H9 (cell line): ENCODE results near the gene MBIP. TPM values are rescaled to one million over a fixed set of nuclear protein-coding genes. Genes with fewer than 3 reads are reported as not detected.

Experiments used
- DNase-seq: peaks from one replicate; pipeline ENCODE4 v3.0.0-alpha.2; 2017
- H2AFZ ChIP-seq: one replicate; pipeline ENCODE4 v1.6.1; 2013; ENCODE audit warnings: mild to moderate bottlenecking, low read length, control low read depth, moderate library complexity
- H2AK5ac ChIP-seq: 2 replicates; pipeline ENCODE4 v1.6.1; 2013; ENCODE audit warnings: low read length, control low read depth, mixed read lengths; ENCODE audit not compliant: insufficient read length
- H2BK120ac ChIP-seq: one replicate; pipeline ENCODE4 v1.6.1; 2013; ENCODE audit warnings: low read depth, mild to moderate bottlenecking, low read length, control low read depth, inconsistent platforms; ENCODE audit not compliant: poor library complexity, severe bottlenecking
- H2BK12ac ChIP-seq: 2 replicates; pipeline ENCODE4 v1.6.1; 2013; ENCODE audit warnings: low read length, control low read depth, mixed read lengths, low read depth; ENCODE audit not compliant: insufficient read length
- H2BK15ac ChIP-seq: 2 replicates; pipeline ENCODE4 v1.6.1; 2013; ENCODE audit warnings: low read depth, low read length, control low read depth
- H2BK20ac ChIP-seq: one replicate; pipeline ENCODE4 v1.6.1; 2013; ENCODE audit warnings: low read depth, mild to moderate bottlenecking, low read length, control low read depth, inconsistent platforms; ENCODE audit not compliant: poor library complexity, severe bottlenecking
- H2BK5ac ChIP-seq: 2 replicates; pipeline ENCODE4 v1.6.1; 2013; ENCODE audit warnings: low read length, control low read depth, mixed read lengths; ENCODE audit not compliant: insufficient read length
- H3K14ac ChIP-seq: 2 replicates; pipeline ENCODE4 v1.6.1; 2013; ENCODE audit warnings: low read length, control low read depth; ENCODE audit not compliant: insufficient read depth
- H3K18ac ChIP-seq: 2 replicates; pipeline ENCODE4 v1.6.1; 2013; ENCODE audit warnings: low read depth, mild to moderate bottlenecking, mixed read lengths, low read length, control low read depth; ENCODE audit not compliant: insufficient read length
- H3K23ac ChIP-seq: 2 replicates; pipeline ENCODE4 v1.6.1; 2013; ENCODE audit warnings: low read length, control low read depth, mixed read lengths, low read depth; ENCODE audit not compliant: insufficient read length
- H3K23me2 ChIP-seq: 2 replicates; pipeline ENCODE4 v1.6.1; 2013; ENCODE audit warnings: low read depth, mild to moderate bottlenecking, mixed read lengths, low read length, control low read depth; ENCODE audit not compliant: insufficient read length, poor library complexity, severe bottlenecking
- H3K27ac ChIP-seq: 2 replicates; pipeline ENCODE4 v1.5.1; 2013; ENCODE audit warnings: low read length, control low read depth, mixed read lengths, low read depth; ENCODE audit not compliant: insufficient read length
- H3K27me3 ChIP-seq: 2 replicates; pipeline ENCODE4 v1.6.1; 2013; ENCODE audit warnings: low read length, control low read depth, inconsistent platforms; ENCODE audit not compliant: insufficient read depth
- H3K4ac ChIP-seq: 2 replicates; pipeline ENCODE4 v1.6.1; 2013; ENCODE audit warnings: low read depth, mild to moderate bottlenecking, control low read depth, inconsistent platforms, low read length, moderate library complexity
- H3K4me1 ChIP-seq: 2 replicates; pipeline ENCODE4 v1.6.1; 2013; ENCODE audit warnings: low read length, control low read depth, inconsistent platforms; ENCODE audit not compliant: insufficient read depth
- H3K4me2 ChIP-seq: 2 replicates; pipeline ENCODE4 v1.6.1; 2013; ENCODE audit warnings: low read length, control low read depth, mixed read lengths; ENCODE audit not compliant: insufficient read length, insufficient read depth
- H3K56ac ChIP-seq: 2 replicates; pipeline ENCODE4 v1.6.1; 2013; ENCODE audit warnings: low read depth, mild to moderate bottlenecking, mixed read lengths, low read length, control low read depth; ENCODE audit not compliant: insufficient read length
- H3K79me1 ChIP-seq: 2 replicates; pipeline ENCODE4 v1.6.1; 2013; ENCODE audit warnings: low read depth, mild to moderate bottlenecking, moderate library complexity, low read length, control low read depth, inconsistent platforms; ENCODE audit not compliant: insufficient read depth, poor library complexity, severe bottlenecking
- H3K79me2 ChIP-seq: 2 replicates; pipeline ENCODE4 v1.6.1; 2013; ENCODE audit warnings: low read length, control low read depth, inconsistent platforms; ENCODE audit not compliant: insufficient read depth
- H3K9ac ChIP-seq: 2 replicates; pipeline ENCODE4 v1.6.1; 2013; ENCODE audit warnings: low read length, control low read depth, mixed read lengths; ENCODE audit not compliant: insufficient read length; ENCODE audit errors: extremely low read depth
- H3K9me3 ChIP-seq: one replicate; pipeline ENCODE4 v1.6.1; 2013; ENCODE audit warnings: low read depth, low read length, inconsistent platforms; ENCODE audit not compliant: control insufficient read depth
- H3T11ph ChIP-seq: one replicate; pipeline ENCODE4 v1.6.1; 2013; ENCODE audit warnings: mild to moderate bottlenecking, low read length, control low read depth, inconsistent platforms
- H4K20me1 ChIP-seq: one replicate; pipeline ENCODE4 v1.6.1; 2013; ENCODE audit not compliant: control insufficient read depth, insufficient read length, insufficient read depth
- H4K5ac ChIP-seq: 2 replicates; pipeline ENCODE4 v1.6.1; 2013; ENCODE audit warnings: low read depth, mild to moderate bottlenecking, mixed read lengths, low read length, control low read depth; ENCODE audit not compliant: insufficient read length
- H4K8ac ChIP-seq: replicated peaks from 2 replicates; pipeline ENCODE4 v1.6.1; 2013; ENCODE audit warnings: low read length, control low read depth, mixed read lengths, low read depth; ENCODE audit not compliant: insufficient read length
- H4K91ac ChIP-seq: 2 replicates; pipeline ENCODE4 v1.6.1; 2013; ENCODE audit warnings: low read depth, mild to moderate bottlenecking, moderate library complexity, mixed read lengths, low read length, control low read depth; ENCODE audit not compliant: insufficient read length
- H3K27ac Mint-ChIP-seq, 3 experiments: 2 replicates in 2 of 3; 3 replicates in 1 of 3; pipeline ENCODE4 v1.8.0; 2020 to 2021; ENCODE audit warnings: mixed read lengths in 3 of 3, mild to moderate bottlenecking in 1 of 3, moderate library complexity in 1 of 3
- H3K27me3 Mint-ChIP-seq: 2 replicates; pipeline ENCODE4 v1.8.0; 2021; ENCODE audit warnings: low read depth, mild to moderate bottlenecking, moderate library complexity, mixed read lengths
- H3K36me3 Mint-ChIP-seq, 3 experiments: 2 replicates in 2 of 3; 3 replicates in 1 of 3; pipeline ENCODE4 v1.8.0; 2020 to 2021; ENCODE audit warnings: low read depth in 3 of 3, mixed read lengths in 3 of 3; ENCODE audit not compliant: insufficient read depth in 1 of 3
- H3K4me1 Mint-ChIP-seq, 2 experiments: 2 replicates each; pipeline ENCODE4 v1.8.0; 2020; ENCODE audit warnings: mixed read lengths in 2 of 2
- H3K4me3 Mint-ChIP-seq, 2 experiments: 2 replicates in 1 of 2; 3 replicates in 1 of 2; pipeline ENCODE4 v1.8.0; 2020 to 2021; ENCODE audit warnings: mild to moderate bottlenecking in 2 of 2, mixed read lengths in 2 of 2, moderate library complexity in 1 of 2
- H3K9me3 Mint-ChIP-seq, 2 experiments: 2 replicates in 1 of 2; 3 replicates in 1 of 2; pipeline ENCODE4 v1.8.0; 2020; ENCODE audit warnings: mild to moderate bottlenecking in 2 of 2, mixed read lengths in 2 of 2, moderate library complexity in 1 of 2
- WGBS: extraction: QIAGEN DNeasy Blood & Tissue Kit; methylation state at CpG from one replicate; pipeline ENCODE4 v1.1.7; 2013; ENCODE audit warnings: missing lambda C conversion rate, low lambda C conversion rate, mixed read lengths; ENCODE audit not compliant: insufficient read length; ENCODE audit errors: extremely low coverage; 5-methylcytosine and 5-hydroxymethylcytosine counted together
- total RNA-seq: library from RNA; stranded (reverse); gene quantifications from 2 replicates; pipeline ENCODE4 v1.2.1, GENCODE V29; 2021
- TF ChIP-seq, protein P1 (sequence below): fragments of 200-600 bp; sonication (generic); conservative IDR thresholded peaks from 3 replicates; pipeline ENCODE4 v1.8.0; 2021; ENCODE audit warnings: antibody characterized with exemption, mild to moderate bottlenecking

The MBIP gene
- total RNA-seq, 1 experiment from 2014 or later = 29.6 TPM

DNA sequence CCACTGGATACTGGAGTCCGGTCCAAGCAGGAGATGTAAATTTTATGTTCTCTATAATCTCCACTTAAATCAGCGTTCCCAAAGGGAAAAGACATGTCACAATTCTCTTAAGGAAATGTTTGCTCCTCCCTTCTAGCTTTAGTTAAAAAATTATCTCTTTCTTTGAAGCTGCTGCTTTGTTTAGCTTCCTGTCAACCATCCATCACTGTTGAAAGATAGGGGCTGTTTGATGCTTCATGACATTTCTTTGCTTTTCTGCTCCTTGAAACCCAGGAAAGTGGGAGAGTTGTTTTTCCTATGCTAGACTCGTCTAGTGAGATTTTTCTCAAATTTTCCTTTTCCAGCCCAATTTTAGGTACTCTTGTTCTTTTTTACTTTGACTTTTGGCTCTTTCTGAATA is 31.9 kb downstream of the MBIP start:
- Histone ChIP-seq H4K20me1 (no peaks in the 10 kb centered on the region), H2BK120ac (no peak overlapping the region), H3T11ph (no peak overlapping the region), H3K23ac (no peak overlapping the region), H4K91ac (no peak overlapping the region), H3K27ac (no peak overlapping the region), H3K79me2 (no peaks in the 10 kb centered on the region), H4K8ac (no peak overlapping the region), H2AFZ (no peak overlapping the region), H2BK15ac (no peak overlapping the region), H3K14ac (no peak overlapping the region), H3K4me1 (no peaks in the 10 kb centered on the region), H2AK5ac (no peak overlapping the region), H3K9me3 (no peaks in the 10 kb centered on the region), H3K4me2 (no peak overlapping the region), H3K4ac (no peak overlapping the region), H3K18ac (no peak overlapping the region), H3K9ac (no peak overlapping the region), H2BK12ac (no peak overlapping the region), H2BK5ac (no peak overlapping the region), H4K5ac (no peak overlapping the region), H3K23me2 (no peaks in the 10 kb centered on the region), H3K56ac (no peak overlapping the region), H3K27me3 (no peaks in the 10 kb centered on the region), H2BK20ac (no peak overlapping the region), H3K79me1 (no peaks in the 10 kb centered on the region)
- Mint-ChIP-seq H3K27ac (0 out of 7 replicates have a peak overlapping the region, but pooled peaks of 1 of the 3 experiments have one; percentile 5), H3K4me3 (no peak overlapping the region), H3K9me3 (no peaks in the 10 kb centered on the region), H3K4me1 (peaks cover 20 to 32% of the 10 kb centered on the region in 2 experiments), H3K36me3 (no peaks in the 10 kb centered on the region), H3K27me3 (no peaks in the 10 kb centered on the region; the same call in 1 of the 2 replicates)
- no peak for DNase-seq
- TF ChIP-seq, protein P1, sequence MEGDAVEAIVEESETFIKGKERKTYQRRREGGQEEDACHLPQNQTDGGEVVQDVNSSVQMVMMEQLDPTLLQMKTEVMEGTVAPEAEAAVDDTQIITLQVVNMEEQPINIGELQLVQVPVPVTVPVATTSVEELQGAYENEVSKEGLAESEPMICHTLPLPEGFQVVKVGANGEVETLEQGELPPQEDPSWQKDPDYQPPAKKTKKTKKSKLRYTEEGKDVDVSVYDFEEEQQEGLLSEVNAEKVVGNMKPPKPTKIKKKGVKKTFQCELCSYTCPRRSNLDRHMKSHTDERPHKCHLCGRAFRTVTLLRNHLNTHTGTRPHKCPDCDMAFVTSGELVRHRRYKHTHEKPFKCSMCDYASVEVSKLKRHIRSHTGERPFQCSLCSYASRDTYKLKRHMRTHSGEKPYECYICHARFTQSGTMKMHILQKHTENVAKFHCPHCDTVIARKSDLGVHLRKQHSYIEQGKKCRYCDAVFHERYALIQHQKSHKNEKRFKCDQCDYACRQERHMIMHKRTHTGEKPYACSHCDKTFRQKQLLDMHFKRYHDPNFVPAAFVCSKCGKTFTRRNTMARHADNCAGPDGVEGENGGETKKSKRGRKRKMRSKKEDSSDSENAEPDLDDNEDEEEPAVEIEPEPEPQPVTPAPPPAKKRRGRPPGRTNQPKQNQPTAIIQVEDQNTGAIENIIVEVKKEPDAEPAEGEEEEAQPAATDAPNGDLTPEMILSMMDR = no peak
- WGBS = no CpG with 5 or more reads among the region's 3 CpGs
